HG02840 (cell line): ENCODE data around the gene LARGE1.

ENCODE experiments used
- ATAC-seq: cut with Tn5 transposase; IDR thresholded peaks from one replicate; pipeline ENCODE4 v1.9.1; 2021; ENCODE audit warnings: mild to moderate bottlenecking, moderate library complexity, moderate number of reproducible peaks; ENCODE audit not compliant: unreplicated experiment, low FRiP score

LARGE1 gene

DNA sequence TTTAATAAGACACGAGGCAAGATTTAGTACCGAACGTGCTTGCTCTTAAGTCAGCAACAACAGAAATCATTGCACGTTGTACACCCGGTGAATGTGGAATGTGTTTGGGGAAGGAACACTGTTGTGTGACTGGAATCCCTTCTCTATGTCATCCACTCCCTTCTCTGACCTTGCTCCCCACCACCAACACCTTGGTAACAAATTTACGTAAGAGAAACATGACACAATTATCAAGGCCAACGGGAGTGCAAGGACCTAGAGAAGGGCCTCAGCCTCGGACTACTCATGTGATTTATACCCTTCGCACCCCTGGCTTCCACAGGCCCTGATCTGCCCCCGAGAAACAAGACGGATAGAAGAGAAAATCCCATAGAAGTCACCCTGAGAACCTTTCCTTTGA is 236.2 kb downstream of the LARGE1 start:
- no peak for ATAC-seq

DNA sequence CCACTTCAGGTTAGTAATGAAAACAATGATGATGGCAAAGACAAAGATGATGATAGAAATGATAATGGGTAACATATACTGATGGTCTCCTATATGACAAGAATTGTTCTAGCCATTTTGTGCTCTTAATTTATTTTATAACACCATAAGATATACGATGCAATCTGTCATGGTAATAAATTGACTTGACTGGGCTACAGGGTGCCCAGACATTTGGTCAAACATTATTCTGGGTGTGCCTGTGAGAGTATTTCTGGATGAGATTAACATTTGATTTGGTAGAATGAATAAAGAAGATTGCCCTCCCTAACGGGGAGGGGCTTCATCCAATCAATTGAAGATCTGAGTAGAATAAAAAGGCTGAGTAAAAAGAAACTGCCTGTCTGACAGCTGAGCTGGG is 237.3 kb downstream of the LARGE1 start:
- no peak for ATAC-seq

GRCh38 chr22:33680632-33681031 is 239.6 kb downstream of the LARGE1 start:
- ATAC-seq, result no peak

GRCh38 chr22:33678523-33678922 is 241.8 kb downstream of the LARGE1 start:
- ATAC-seq, result no peak

- ATAC-seq, result no peak
Observed at GRCh38 chr22:33677536-33677935, 242.7 kb downstream of the LARGE1 start.

GRCh38 chr22:33674357-33674756 is 245.9 kb downstream of the LARGE1 start:
- ATAC-seq, result no peak

- no peak for ATAC-seq
Observed at GRCh38 chr22:33669746-33670145, 250.5 kb downstream of the LARGE1 start.

DNA sequence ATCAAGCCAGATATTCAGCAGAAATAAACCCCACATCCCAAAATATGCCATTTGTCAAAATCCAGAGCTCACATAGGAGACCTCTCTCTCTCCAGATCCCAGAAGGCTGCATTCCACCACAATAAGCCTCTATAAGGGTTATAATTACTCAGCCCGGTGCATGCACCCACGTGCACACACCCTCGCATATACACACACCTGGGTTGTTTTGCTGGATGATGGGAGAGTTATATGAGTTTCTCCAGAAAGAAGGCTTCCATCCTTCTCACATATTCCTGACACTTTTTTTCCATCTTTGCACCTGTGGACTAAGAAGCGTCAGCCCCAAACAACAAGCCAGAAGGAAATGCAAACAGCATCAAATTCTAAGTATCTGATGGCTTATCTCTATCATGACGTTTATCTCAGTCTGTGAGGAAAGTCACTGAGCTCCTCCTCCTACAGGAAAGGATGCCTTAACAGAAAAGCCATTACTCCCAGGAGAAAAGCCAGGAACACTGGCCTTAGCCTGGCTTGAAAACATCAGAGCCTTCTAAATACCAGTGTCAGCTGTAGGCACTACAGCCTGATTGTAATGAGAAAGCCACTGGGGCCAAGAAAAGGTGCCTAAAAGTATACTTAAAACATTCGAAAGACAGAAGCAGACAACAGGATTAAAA is 253.2 kb downstream of the LARGE1 start:
- ATAC-seq, result no peak

GRCh38 chr22:33666279-33666960 is 253.9 kb downstream of the LARGE1 start:
- no peak for ATAC-seq

- no peak for ATAC-seq
Observed at GRCh38 chr22:33659448-33659847, 260.8 kb downstream of the LARGE1 start.

- ATAC-seq, result no peak
Observed at GRCh38 chr22:33658775-33659174, 261.5 kb downstream of the LARGE1 start.

GRCh38 chr22:33657670-33658069 is 262.6 kb downstream of the LARGE1 start:
- no peak for ATAC-seq

GRCh38 chr22:33656808-33657628 is 263.3 kb downstream of the LARGE1 start:
- no peak for ATAC-seq

GRCh38 chr22:33654173-33654895 is 265.9 kb downstream of the LARGE1 start:
- no peak for ATAC-seq

GRCh38 chr22:33653532-33654063 is 266.7 kb downstream of the LARGE1 start:
- ATAC-seq, result no peak

- no peak for ATAC-seq
Observed at GRCh38 chr22:33652615-33653014, 267.7 kb downstream of the LARGE1 start.

DNA sequence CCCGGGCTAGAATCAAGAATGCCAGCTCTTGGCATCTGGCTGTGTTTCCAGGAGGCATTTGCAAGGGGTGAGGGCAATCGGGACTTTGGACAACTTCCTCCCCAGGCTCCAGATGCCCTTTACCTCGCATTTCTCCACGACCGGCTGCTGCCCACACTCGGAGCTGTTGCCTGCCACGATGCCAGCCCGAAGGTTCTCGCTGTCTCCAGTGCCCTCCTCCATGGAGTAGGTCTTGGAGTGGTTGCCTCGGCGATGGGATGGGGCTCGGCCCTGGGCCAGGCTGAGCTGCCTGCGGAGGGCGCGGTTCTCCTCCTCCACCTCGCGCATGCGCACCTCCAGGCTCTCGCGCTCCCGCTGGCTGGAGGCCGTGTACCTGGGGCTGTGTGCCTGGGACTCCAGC is 270.0 kb downstream of the LARGE1 start:
- ATAC-seq, result no peak

DNA sequence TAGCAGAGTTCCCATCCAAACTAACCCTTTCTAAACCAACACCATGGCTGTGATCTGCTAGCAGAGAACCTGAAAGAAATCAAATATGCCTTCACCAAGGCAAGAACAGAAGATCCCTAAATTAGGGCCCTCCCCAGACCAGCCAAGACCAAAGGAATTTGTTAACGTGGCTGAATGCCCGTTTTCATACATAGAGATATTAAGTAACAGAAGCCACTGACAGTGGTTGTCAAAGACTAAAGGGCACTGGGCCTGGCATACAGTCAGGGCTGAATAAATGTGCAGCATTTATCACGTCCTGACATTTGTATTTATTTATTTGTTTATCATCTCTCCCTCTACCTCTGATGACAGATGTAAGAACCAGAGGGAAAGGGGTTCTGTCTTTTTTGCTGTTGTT is 271.8 kb downstream of the LARGE1 start:
- no peak for ATAC-seq

DNA sequence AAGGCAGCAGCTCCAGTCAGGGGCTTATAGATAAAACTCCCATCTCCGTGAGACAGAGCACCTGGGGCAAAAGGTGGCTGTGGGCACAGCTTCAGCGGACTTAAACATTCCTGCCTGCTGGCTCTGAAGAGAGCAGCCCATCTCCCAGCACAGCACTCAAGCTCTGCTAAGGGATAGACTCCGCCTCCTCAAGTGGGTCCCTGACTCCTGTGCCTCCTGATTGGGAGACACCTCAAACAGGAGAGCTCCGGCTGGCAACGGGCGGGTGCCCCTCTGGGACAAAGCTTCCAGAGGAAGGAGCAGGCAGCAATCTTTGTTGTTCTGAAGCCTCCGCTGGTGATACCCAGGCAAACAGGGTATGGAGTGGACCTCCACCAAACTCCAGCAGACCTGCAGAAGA is 279.4 kb downstream of the LARGE1 start:
- no peak for ATAC-seq

- ATAC-seq, result no peak
Observed at GRCh38 chr22:33639588-33640254, 280.6 kb downstream of the LARGE1 start.
